PC-9 (cell line): Measurements from ENCODE around the gene RNU6-1. TPM values are rescaled to one million over a fixed set of nuclear protein-coding genes. Genes with fewer than 3 reads are reported as not detected.

Experiments
- BruUV-seq: library from RNA; stranded (reverse); fragments of 400-500 nt; replicated peaks from 2 replicates; lab custom pipeline; 2021; lab: Mats Ljungman, UMichigan
- CTCF ChIA-PET: fragments of 300-600 bp; sonication (Branson Sonifier 250); formaldehyde crosslinking; loops from one replicate; lab custom pipeline; 2022; ENCODE audit warnings: antibody characterized with exemption; lab: Charles Lee
- POLR2A ChIA-PET: fragments of 300-600 bp; sonication (Branson Sonifier 250); formaldehyde crosslinking; loops from one replicate; lab custom pipeline; 2022; ENCODE audit warnings: antibody characterized with exemption; ENCODE audit not compliant: unreplicated experiment; lab: Charles Lee
- DNase-seq, 2 experiments: peaks; one replicate each; pipeline versions ENCODE4 v3.0.0 to v3.0.0-alpha.2; 2015 to 2022; ENCODE audit warnings: mixed read lengths in 1 of 2
- H2AFZ ChIP-seq: fragments of 200-600 bp; sonication (generic); 2 replicates; pipeline ENCODE4 v1.8.1; 2017; ENCODE audit warnings: antibody characterized with exemption
- H3F3A ChIP-seq: fragments of 200-600 bp; sonication (generic); 2 replicates; pipeline ENCODE4 v1.8.1; 2017; ENCODE audit warnings: antibody characterized with exemption, mild to moderate bottlenecking, low read depth; ENCODE audit not compliant: insufficient read depth
- H3K27ac ChIP-seq: fragments of 200-600 bp; sonication (generic); 2 replicates; pipeline ENCODE4 v1.6.1; 2016; ENCODE audit warnings: mixed run types
- H3K27me3 ChIP-seq: fragments of 200-600 bp; sonication (generic); 2 replicates; pipeline ENCODE4 v1.6.1; 2016; ENCODE audit warnings: low read depth, mixed run types; ENCODE audit not compliant: insufficient read depth
- H3K36me3 ChIP-seq: fragments of 200-600 bp; sonication (generic); 2 replicates; pipeline ENCODE4 v1.6.1; 2016; ENCODE audit warnings: low read depth, mixed run types
- H3K4me1 ChIP-seq: fragments of 200-600 bp; sonication (generic); replicated peaks from 2 replicates; pipeline ENCODE4 v1.6.1; 2016; ENCODE audit warnings: mixed run types; ENCODE audit not compliant: insufficient read depth
- H3K4me2 ChIP-seq: fragments of 200-600 bp; sonication (generic); 2 replicates; pipeline ENCODE4 v1.6.1; 2017; ENCODE audit warnings: mixed run types
- H3K4me3 ChIP-seq: fragments of 200-600 bp; sonication (generic); 2 replicates; pipeline ENCODE4 v1.6.1; 2016; ENCODE audit warnings: mixed run types
- H3K79me2 ChIP-seq: fragments of 200-600 bp; sonication (generic); 2 replicates; pipeline ENCODE4 v1.6.1; 2017; ENCODE audit warnings: low read depth, mixed run types
- H3K9me2 ChIP-seq: fragments of 200-600 bp; sonication (generic); 2 replicates; pipeline ENCODE4 v1.8.1; 2017; ENCODE audit warnings: mild to moderate bottlenecking; ENCODE audit not compliant: insufficient read depth
- H3K9me3 ChIP-seq: fragments of 200-600 bp; sonication (generic); 2 replicates; pipeline ENCODE4 v1.8.1; 2016; ENCODE audit warnings: low read depth; ENCODE audit not compliant: insufficient read depth
- H4K20me1 ChIP-seq: fragments of 200-600 bp; sonication (generic); 2 replicates; pipeline ENCODE4 v1.8.1; 2017; ENCODE audit not compliant: insufficient read depth
- EZH2 ChIP-seq: fragments of 200-600 bp; sonication (generic); IDR thresholded peaks from 2 replicates; pipeline ENCODE4 v1.8.0; 2017; ENCODE audit warnings: antibody characterized with exemption, low read depth
- intact Hi-C: fragments of 100-400 bp; cut with micrococcal nuclease; formaldehyde crosslinking; loops from one replicate; pipeline ENCODE4 v1.10.0; 2022; ENCODE audit not compliant: unreplicated experiment
- total RNA-seq: library from RNA; stranded (reverse); gene quantifications from 2 replicates; pipeline ENCODE4 v1.2.3, GENCODE V29; 2021
- TF ChIP-seq, protein P1 (sequence below): fragments of 200-600 bp; sonication (generic); conservative IDR thresholded peaks from 2 replicates; pipeline ENCODE4 v1.6.1; 2017; ENCODE audit warnings: mixed run types, antibody characterized with exemption, mild to moderate bottlenecking, moderate library complexity

The RNU6-1 gene
- total RNA-seq, 1 experiment from 2014 or later: not detected

DNA sequence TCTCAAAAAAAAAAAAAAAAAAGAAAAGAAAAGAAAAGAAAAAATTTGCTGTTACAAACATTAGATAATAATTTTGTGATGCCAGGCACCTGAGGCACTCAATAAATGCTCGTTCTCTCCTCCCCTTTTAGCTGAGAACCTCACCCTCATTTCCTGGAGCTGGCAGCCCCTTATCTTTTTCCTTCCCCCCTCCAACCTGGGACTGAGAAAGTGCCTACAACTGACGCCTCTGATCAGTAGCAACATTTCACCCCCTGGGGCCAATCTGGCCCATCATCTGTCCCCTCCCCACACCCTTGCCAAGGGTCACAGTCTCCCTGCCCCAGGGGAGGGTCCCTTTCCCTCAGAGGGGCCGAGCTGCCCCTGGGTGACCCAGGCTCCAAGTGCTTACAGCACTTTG is 12.6 kb upstream of the RNU6-1 start:
- no TSS peak for BruUV-seq
- intact Hi-C loops: no loop called here
- no peaks in the 10 kb centered on the region for H3K9me2 ChIP-seq
- no peaks in the 10 kb centered on the region; the same call in 1 of the 2 replicates for H3F3A ChIP-seq
- H2AFZ ChIP-seq: no peak overlapping the region
- H3K27ac ChIP-seq: no peak overlapping the region
- TF ChIP-seq, protein P1, sequence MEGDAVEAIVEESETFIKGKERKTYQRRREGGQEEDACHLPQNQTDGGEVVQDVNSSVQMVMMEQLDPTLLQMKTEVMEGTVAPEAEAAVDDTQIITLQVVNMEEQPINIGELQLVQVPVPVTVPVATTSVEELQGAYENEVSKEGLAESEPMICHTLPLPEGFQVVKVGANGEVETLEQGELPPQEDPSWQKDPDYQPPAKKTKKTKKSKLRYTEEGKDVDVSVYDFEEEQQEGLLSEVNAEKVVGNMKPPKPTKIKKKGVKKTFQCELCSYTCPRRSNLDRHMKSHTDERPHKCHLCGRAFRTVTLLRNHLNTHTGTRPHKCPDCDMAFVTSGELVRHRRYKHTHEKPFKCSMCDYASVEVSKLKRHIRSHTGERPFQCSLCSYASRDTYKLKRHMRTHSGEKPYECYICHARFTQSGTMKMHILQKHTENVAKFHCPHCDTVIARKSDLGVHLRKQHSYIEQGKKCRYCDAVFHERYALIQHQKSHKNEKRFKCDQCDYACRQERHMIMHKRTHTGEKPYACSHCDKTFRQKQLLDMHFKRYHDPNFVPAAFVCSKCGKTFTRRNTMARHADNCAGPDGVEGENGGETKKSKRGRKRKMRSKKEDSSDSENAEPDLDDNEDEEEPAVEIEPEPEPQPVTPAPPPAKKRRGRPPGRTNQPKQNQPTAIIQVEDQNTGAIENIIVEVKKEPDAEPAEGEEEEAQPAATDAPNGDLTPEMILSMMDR: no peak
- TF ChIP-seq EZH2: no peak
- H3K9me3 ChIP-seq: no peaks in the 10 kb centered on the region
- H4K20me1 ChIP-seq: no peaks in the 10 kb centered on the region
- H3K27me3 ChIP-seq: no peaks in the 10 kb centered on the region
- CTCF ChIA-PET: interaction anchor here (0.7 kb wide), 1 partner anchor 455 kb away, joined by 7 read pairs; no protein-coding TSS in a partner anchor
- POLR2A ChIA-PET: no interaction called here
- no peaks in the 10 kb centered on the region for H3K79me2 ChIP-seq
- no peak overlapping the region for H3K4me3 ChIP-seq
- H3K4me1 ChIP-seq: no peaks in the 10 kb centered on the region
- no peak for DNase-seq
- H3K4me2 ChIP-seq: no peak overlapping the region
- H3K36me3 ChIP-seq: no peaks in the 10 kb centered on the region

DNA sequence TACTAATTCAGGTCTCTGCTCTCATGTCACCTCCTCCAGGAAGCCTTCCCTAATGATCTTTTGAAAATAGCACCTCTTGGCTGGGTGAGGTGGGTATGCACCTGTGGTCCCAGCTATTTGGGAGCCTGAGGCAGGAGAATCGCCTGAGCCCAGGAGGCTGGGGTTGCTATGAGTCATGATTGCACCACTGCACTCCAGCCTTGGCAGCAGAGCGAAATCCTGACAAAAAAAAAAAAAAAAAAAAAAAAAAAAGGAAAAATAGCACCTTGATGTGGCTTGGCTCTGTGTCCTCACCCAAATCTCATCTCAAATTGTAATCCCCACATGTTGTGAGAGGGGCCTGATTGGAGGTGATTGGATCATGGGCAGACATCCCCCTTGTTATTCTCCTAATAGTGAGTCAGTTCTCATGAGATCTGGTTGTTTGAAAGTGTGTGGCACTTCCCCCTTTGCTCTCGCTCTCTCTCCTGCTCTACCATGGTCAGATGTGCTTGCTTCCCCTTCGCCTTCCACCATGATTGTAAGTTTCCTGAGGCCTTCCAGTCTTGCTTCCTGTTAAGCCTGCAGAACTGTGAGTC is 11.2 kb upstream of the RNU6-1 start:
- H3K9me2 ChIP-seq: no peaks in the 10 kb centered on the region
- DNase-seq: peak; percentile 39 to 54
- H3K27me3 ChIP-seq: no peaks in the 10 kb centered on the region
- no peaks in the 10 kb centered on the region for H3K36me3 ChIP-seq
- no TSS peak for BruUV-seq
- intact Hi-C loops: no loop called here
- H3K4me2 ChIP-seq: no peak overlapping the region
- H3F3A ChIP-seq: no peaks in the 10 kb centered on the region; the same call in 1 of the 2 replicates
- no peaks in the 10 kb centered on the region for H3K79me2 ChIP-seq
- H4K20me1 ChIP-seq: no peaks in the 10 kb centered on the region
- H3K4me3 ChIP-seq: no peak overlapping the region
- TF ChIP-seq, protein P1: no peak
- no peak for TF ChIP-seq EZH2
- ChIA-PET POLR2A (no interaction called here), CTCF (interaction anchor here (0.7 kb wide), 2 partner anchors 16 to 1001 kb away, joined by 3 to 9 read pairs; no protein-coding TSS in a partner anchor)
- H3K4me1 ChIP-seq: no peaks in the 10 kb centered on the region
- H3K27ac ChIP-seq: 0 out of 2 replicates have a peak overlapping the region, but pooled peaks have one; percentile 32
- no peak overlapping the region for H2AFZ ChIP-seq
- no peaks in the 10 kb centered on the region for H3K9me3 ChIP-seq

DNA sequence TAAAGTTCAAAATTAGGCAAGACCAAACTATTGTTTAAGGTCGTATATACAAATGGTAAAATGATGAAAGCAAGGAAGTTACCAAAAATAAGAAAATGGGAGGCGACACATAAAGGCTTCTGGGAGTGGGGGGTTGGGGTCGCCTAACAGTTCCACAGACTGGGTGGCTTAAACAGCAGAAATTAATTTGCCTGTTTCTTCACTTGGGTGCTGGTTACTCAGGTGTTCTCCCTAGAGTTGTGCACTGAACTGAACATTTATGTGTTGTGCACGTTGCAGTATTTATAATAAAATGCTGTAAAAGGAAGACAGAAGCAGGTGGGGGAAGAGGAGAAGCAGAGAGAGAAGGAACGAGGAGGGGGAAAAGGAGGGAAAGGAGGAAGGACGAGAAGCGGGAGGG is 10.5 kb upstream of the RNU6-1 start:
- TF ChIP-seq EZH2: no peak
- TF ChIP-seq, protein P1: no peak
- Histone ChIP-seq H3K27ac (no peak overlapping the region), H3K4me1 (no peaks in the 10 kb centered on the region), H3K4me2 (no peak overlapping the region), H3F3A (no peaks in the 10 kb centered on the region; the same call in 1 of the 2 replicates), H3K4me3 (no peak overlapping the region), H3K27me3 (no peaks in the 10 kb centered on the region), H3K9me2 (no peaks in the 10 kb centered on the region), H3K9me3 (no peaks in the 10 kb centered on the region), H3K36me3 (no peaks in the 10 kb centered on the region), H2AFZ (no peak overlapping the region), H3K79me2 (no peaks in the 10 kb centered on the region), H4K20me1 (no peaks in the 10 kb centered on the region)
- intact Hi-C loops: no loop called here
- ChIA-PET CTCF (interaction anchor here (0.7 kb wide), 1 partner anchor 1000 kb away, joined by 9 read pairs; no protein-coding TSS in a partner anchor), POLR2A (no interaction called here)
- no peak for DNase-seq
- BruUV-seq: no TSS peak
